ENCODE data around the gene AGA.

AGA gene

DNA sequence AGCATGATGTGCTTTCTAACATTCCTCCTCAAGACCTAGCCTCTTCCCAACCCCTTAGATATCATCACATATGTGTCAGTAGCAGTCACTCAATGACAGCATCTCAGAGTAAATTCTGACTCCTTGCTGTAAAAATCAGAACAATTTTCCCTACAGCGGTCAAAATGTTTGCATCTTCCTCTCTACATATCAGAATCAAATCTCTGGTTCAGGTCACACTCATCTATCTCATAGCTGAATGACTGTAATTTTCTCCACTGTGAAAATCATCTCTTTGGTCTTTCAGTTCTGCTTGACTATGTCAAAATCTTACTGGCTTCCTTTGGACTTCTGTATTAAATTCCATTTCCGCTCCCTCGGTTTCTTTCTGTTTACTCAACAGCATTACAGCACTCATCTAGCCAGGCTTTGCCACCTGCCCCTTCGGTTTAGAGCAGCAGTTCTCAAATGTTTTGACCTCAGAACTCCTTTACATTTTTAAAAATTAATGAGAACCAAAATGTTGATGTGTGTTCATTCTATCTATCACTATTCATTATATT is 57.3 kb downstream of the AGA start:
- DNase-seq, result no peak

DNA sequence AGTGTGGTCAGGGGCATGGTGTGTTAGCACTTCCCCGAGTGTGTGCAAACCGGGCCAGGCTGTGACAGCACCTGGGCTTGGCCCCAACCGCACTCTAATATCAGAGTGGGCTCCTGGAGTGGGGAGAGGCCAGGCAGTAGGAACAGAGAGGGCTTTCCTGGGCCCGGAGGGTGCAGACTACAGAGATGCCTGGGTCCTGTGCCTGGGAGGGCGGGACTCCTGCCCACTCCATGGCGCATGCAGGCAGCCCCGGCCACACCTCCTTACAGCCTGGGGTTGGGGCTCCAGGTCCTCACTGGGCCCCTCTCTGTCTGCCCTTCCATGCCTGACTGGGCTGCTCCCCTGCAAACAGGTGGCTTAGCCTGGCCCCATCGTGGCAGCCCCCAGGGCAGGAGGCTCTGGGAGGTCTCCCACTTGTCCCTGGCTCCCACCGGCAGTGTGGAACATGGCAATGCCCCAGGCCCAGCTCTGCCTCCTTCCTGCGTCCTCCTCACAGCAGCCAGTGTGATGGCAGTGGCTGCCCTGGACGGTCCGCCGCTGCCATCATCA is 60.4 kb downstream of the AGA start:
- no peak for DNase-seq

All from NCI-H524 treated with DMSO at 0.1 percent for 48 hours (cell line).